ENCODE measurements around the gene ATF7. TPM values are rescaled to one million over a fixed set of nuclear protein-coding genes. Genes with fewer than 3 reads are reported as not detected.
A peak's percentile ranks its signal among the peaks of the same experiment; 100 is the strongest.

Gene ATF7
- total and polyA plus RNA-seq, 2 of the 13 experiments (the other 11 are each of a cell fraction or from before 2014, with no cell fraction given): 9.6 to 16.2 TPM

DNA sequence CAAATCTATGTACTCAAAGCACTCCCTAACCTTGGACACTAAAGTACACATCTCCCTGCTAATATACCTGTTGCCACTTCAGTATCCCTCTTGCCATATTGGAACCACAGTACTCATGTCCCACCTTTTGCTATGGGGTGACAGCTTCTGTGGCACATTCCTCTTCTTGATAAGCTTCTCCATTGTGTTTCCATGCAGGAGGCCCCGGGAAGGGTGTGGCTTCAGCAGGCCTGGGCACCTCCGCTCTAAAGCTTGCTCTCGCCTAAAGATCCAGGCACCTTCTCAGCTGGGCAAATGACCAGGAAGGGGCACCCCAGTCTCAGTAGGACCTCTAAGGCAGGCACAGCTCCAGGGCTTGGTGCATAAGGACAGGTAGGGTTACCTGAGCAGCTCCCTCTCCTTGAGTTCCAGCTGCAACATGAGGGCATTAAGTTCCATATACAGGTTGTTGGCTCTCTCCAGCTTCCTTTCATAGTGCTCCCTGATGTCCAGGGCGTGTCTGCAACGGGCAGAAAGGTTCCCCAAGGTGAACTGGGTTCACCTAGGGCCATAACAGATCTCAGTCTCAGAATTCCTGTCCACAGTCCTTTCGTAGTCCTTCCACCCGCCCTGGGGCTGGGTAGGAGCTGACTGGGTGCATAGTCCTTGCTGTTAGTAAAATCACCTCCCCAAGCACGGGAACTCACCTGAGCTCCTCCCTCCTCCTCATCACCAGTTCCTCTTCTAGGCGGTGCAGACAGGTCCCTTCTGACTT is 142.8 kb downstream of the ATF7 start (continued):
- peak; percentile 54; the same call in 1 of the 2 replicates for TF ChIP-seq ZC3H4 (CRISPR knock-in tag; IDR thresholded peaks at IDR 0.05; ENCODE audit: borderline replicate concordance)
- 0 out of 2 replicates have a peak, but pooled peaks have one; percentile 12 for TF ChIP-seq RAD21 (CRISPR knock-in tag; IDR thresholded peaks at IDR 0.05)
- no peak for TF ChIP-seq FOXC1 (CRISPR knock-in tag; IDR thresholded peaks at IDR 0.05; ENCODE audit: borderline replicate concordance)
- TF ChIP-seq, protein P1, sequence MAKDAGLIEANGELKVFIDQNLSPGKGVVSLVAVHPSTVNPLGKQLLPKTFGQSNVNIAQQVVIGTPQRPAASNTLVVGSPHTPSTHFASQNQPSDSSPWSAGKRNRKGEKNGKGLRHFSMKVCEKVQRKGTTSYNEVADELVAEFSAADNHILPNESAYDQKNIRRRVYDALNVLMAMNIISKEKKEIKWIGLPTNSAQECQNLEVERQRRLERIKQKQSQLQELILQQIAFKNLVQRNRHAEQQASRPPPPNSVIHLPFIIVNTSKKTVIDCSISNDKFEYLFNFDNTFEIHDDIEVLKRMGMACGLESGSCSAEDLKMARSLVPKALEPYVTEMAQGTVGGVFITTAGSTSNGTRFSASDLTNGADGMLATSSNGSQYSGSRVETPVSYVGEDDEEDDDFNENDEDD (CRISPR knock-in tag; IDR thresholded peaks at IDR 0.05; ENCODE audit: borderline replicate concordance): no peak
- no peak for TF ChIP-seq ARNT (IDR thresholded peaks at IDR 0.05)
- TF ChIP-seq, protein P2, sequence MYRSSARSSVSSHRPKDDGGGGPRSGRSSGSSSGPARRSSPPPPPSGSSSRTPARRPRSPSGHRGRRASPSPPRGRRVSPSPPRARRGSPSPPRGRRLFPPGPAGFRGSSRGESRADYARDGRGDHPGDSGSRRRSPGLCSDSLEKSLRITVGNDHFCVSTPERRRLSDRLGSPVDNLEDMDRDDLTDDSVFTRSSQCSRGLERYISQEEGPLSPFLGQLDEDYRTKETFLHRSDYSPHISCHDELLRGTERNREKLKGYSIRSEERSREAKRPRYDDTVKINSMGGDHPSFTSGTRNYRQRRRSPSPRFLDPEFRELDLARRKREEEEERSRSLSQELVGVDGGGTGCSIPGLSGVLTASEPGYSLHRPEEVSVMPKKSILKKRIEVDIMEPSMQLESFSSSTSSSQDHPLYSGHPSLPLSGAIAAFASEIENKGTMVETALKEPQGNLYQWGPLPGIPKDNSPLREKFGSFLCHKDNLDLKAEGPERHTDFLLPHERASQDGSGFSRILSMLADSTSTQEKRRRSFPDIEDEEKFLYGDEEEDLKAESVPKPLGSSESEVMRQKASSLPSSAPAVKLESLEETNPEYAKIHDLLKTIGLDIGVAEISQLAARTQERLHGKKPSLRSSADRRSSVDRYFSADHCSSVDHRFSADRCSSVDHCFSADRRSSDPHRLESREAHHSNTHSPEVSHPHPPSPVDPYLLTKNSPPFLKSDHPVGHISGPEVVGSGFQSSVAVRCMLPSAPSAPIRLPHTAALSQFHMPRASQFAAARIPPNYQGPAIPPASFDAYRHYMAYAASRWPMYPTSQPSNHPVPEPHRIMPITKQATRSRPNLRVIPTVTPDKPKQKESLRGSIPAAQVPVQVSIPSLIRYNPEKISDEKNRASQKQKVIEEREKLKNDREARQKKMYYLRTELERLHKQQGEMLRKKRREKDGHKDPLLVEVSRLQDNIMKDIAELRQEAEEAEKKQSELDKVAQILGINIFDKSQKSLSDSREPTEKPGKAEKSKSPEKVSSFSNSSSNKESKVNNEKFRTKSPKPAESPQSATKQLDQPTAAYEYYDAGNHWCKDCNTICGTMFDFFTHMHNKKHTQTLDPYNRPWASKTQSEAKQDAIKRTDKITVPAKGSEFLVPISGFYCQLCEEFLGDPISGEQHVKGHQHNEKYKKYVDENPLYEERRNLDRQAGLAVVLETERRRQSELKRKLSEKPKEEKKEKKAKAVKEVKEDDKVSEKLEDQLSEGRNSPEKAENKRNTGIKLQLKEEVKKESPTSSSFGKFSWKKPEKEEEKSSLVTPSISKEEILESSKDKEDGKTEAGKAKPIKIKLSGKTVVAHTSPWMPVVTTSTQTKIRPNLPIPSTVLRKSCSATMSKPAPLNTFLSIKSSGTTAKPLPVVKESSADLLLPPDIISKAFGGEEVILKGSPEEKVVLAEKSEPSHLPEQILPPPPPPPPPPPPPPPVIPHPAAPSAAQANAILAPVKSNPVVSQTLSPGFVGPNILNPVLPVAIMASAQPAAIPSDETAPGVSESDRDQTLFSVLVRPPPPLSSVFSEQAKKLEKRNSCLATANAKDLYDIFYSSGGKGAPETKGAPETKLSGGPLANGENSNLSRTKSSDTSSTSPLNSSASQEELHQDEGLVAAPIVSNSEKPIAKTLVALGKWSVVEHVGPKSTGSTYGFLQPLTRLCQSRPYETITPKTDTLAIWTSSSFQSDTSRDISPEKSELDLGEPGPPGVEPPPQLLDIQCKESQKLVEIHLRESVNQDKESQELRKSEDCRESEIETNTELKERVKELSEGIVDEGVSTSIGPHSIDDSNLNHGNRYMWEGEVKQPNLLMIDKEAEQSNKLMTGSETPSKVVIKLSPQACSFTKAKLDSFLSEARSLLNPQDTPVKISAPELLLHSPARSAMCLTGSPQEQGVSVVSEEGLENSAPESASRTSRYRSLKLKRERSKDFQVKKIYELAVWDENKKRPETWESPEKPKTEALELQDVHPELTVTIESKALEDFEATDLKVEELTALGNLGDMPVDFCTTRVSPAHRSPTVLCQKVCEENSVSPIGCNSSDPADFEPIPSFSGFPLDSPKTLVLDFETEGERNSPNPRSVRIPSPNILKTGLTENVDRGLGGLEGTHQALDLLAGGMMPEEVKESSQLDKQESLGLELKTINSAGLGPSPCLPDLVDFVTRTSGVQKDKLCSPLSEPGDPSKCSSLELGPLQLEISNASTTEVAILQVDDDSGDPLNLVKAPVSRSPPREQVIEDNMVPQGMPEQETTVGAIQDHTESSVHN (CRISPR knock-in tag; IDR thresholded peaks at IDR 0.05): no peak
- TF ChIP-seq, protein P3, sequence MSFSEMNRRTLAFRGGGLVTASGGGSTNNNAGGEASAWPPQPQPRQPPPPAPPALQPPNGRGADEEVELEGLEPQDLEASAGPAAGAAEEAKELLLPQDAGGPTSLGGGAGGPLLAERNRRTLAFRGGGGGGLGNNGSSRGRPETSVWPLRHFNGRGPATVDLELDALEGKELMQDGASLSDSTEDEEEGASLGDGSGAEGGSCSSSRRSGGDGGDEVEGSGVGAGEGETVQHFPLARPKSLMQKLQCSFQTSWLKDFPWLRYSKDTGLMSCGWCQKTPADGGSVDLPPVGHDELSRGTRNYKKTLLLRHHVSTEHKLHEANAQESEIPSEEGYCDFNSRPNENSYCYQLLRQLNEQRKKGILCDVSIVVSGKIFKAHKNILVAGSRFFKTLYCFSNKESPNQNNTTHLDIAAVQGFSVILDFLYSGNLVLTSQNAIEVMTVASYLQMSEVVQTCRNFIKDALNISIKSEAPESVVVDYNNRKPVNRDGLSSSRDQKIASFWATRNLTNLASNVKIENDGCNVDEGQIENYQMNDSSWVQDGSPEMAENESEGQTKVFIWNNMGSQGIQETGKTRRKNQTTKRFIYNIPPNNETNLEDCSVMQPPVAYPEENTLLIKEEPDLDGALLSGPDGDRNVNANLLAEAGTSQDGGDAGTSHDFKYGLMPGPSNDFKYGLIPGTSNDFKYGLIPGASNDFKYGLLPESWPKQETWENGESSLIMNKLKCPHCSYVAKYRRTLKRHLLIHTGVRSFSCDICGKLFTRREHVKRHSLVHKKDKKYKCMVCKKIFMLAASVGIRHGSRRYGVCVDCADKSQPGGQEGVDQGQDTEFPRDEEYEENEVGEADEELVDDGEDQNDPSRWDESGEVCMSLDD (CRISPR knock-in tag; IDR thresholded peaks at IDR 0.05; ENCODE audit: borderline replicate concordance): no peak
- TF ChIP-seq THAP11 (CRISPR knock-in tag; IDR thresholded peaks at IDR 0.05): no peak
- TF ChIP-seq, protein P4, sequence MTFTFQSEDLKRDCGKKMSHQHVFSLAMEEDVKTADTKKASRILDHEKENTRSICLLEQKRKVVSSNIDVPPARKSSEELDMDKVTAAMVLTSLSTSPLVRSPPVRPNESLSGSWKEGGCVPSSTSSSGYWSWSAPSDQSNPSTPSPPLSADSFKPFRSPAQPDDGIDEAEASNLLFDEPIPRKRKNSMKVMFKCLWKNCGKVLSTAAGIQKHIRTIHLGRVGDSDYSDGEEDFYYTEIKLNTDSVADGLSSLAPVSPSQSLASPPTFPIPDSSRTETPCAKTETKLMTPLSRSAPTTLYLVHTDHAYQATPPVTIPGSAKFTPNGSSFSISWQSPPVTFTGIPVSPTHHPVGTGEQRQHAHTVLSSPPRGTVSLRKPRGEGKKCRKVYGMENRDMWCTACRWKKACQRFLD (CRISPR knock-in tag; IDR thresholded peaks at IDR 0.05; ENCODE audit: borderline replicate concordance): no peak
- TF ChIP-seq, protein P5, sequence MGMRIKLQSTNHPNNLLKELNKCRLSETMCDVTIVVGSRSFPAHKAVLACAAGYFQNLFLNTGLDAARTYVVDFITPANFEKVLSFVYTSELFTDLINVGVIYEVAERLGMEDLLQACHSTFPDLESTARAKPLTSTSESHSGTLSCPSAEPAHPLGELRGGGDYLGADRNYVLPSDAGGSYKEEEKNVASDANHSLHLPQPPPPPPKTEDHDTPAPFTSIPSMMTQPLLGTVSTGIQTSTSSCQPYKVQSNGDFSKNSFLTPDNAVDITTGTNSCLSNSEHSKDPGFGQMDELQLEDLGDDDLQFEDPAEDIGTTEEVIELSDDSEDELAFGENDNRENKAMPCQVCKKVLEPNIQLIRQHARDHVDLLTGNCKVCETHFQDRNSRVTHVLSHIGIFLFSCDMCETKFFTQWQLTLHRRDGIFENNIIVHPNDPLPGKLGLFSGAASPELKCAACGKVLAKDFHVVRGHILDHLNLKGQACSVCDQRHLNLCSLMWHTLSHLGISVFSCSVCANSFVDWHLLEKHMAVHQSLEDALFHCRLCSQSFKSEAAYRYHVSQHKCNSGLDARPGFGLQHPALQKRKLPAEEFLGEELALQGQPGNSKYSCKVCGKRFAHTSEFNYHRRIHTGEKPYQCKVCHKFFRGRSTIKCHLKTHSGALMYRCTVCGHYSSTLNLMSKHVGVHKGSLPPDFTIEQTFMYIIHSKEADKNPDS (CRISPR knock-in tag; IDR thresholded peaks at IDR 0.05): no peak
- TF ChIP-seq KLF13 (CRISPR knock-in tag; IDR thresholded peaks at IDR 0.05): no peak
- TF ChIP-seq REXO4 (CRISPR knock-in tag; IDR thresholded peaks at IDR 0.05; ENCODE audit: borderline replicate concordance): no peak
- TF ChIP-seq PAF1 (CRISPR knock-in tag; IDR thresholded peaks at IDR 0.05): peak; percentile 53; the same call in 1 of the 2 replicates

Measured in HepG2 (cell line).